OCI-LY7 (cell line): ENCODE measurements around the gene TIMP4.

Source experiments
- CTCF ChIP-seq: fragments of 200-600 bp; sonication (generic); conservative IDR thresholded peaks from 2 replicates; pipeline ENCODE4 v1.5.1; 2014; ENCODE audit warnings: mild to moderate bottlenecking, antibody characterized with exemption, low read length, moderate library complexity, mixed read lengths
- EZH2phosphoT487 ChIP-seq: fragments of 200-600 bp; sonication (generic); IDR thresholded peaks from 2 replicates; pipeline ENCODE4 v1.6.1; 2018; ENCODE audit warnings: low read depth, borderline replicate concordance, mild to moderate bottlenecking, mixed run types, antibody characterized with exemption, low read length, moderate library complexity, mixed read lengths

GRCh38 chr3:12181301-12181700 lies 22.6 kb upstream of the TIMP4 start:
- TF ChIP-seq CTCF (no peak), EZH2phosphoT487 (no peak)
